GM12878 (cell line): ENCODE measurements around the gene FAM118A. TPM values are rescaled to one million over a fixed set of nuclear protein-coding genes. Genes with fewer than 3 reads are reported as not detected.

Source experiments
- ATF7 ChIP-seq: fragments of 450-650 bp; IDR thresholded peaks from 2 replicates; pipeline ENCODE4 v1.6.1; 2016; ENCODE audit warnings: low read depth, mild to moderate bottlenecking
- ESRRA ChIP-seq: IDR thresholded peaks from 2 replicates; pipeline ENCODE4 v1.6.1; 2012; ENCODE audit warnings: mild to moderate bottlenecking, low read length, improper control_type of control experiment
- MEF2A ChIP-seq: IDR thresholded peaks from 2 replicates; pipeline ENCODE4 v1.6.1; 2011; ENCODE audit warnings: low read depth, mild to moderate bottlenecking, low read length, moderate library complexity; ENCODE audit not compliant: insufficient read depth
- MEF2B ChIP-seq: fragments of 450-650 bp; IDR thresholded peaks from 2 replicates; pipeline ENCODE4 v1.6.1; 2018; ENCODE audit warnings: mild to moderate bottlenecking, moderate library complexity; ENCODE audit not compliant: partially characterized antibody, poor library complexity, severe bottlenecking
- NR2C1 ChIP-seq: fragments of 450-650 bp; IDR thresholded peaks from 2 replicates; pipeline ENCODE4 v1.6.1; 2017; ENCODE audit warnings: antibody characterized with exemption, mild to moderate bottlenecking, moderate library complexity
- POU2F2 ChIP-seq: IDR thresholded peaks from 3 replicates; pipeline ENCODE4 v1.6.1; 2011; ENCODE audit warnings: low read depth, mild to moderate bottlenecking, low read length, borderline replicate concordance
- RAD21 ChIP-seq: IDR thresholded peaks from 2 replicates; pipeline ENCODE4 v1.6.1; 2011; ENCODE audit warnings: mild to moderate bottlenecking, low read depth, low read length, moderate library complexity; ENCODE audit not compliant: insufficient read depth
- RFX5 ChIP-seq: IDR thresholded peaks from 2 replicates; pipeline ENCODE4 v1.6.1; 2011; ENCODE audit warnings: low read depth, low read length, improper control_type of control experiment
- SIN3A ChIP-seq: IDR thresholded peaks from 2 replicates; pipeline ENCODE4 v1.6.1; 2012; ENCODE audit warnings: low read depth, low read length, improper control_type of control experiment
- SMAD1 ChIP-seq: fragments of 450-650 bp; IDR thresholded peaks from 2 replicates; pipeline ENCODE4 v1.6.1; 2018; ENCODE audit warnings: mild to moderate bottlenecking, low read depth; ENCODE audit not compliant: partially characterized antibody
- SMAD5 ChIP-seq: IDR thresholded peaks from 2 replicates; pipeline ENCODE4 v1.6.1; 2016; ENCODE audit warnings: antibody characterized with exemption, low read depth
- SRF ChIP-seq, 2 experiments: IDR thresholded peaks; 2 replicates each; pipeline ENCODE4 v1.6.1; 2011; ENCODE audit warnings: low read depth in 2 of 2, low read length in 2 of 2, mild to moderate bottlenecking in 1 of 2, moderate library complexity in 1 of 2
- STAT3 ChIP-seq: IDR thresholded peaks from 2 replicates; pipeline ENCODE4 v1.6.1; 2011; ENCODE audit warnings: low read depth, low read length, improper control_type of control experiment
- ZNF274 ChIP-seq: IDR thresholded peaks from one replicate; pipeline ENCODE4 v1.8.0; 2011; ENCODE audit not compliant: insufficient read length, insufficient read depth
- polyA plus RNA-seq, 11 experiments: library from polyadenylated mRNA; depleted of rRNA in 4 of 11; unstranded in 6 of 11; stranded (reverse) in 5 of 11; fragments of >200 nt; fragmentation: Nextera tagmentation in 4 of 11; fragmentation: Illumina TruSeq in 1 of 11; extraction: Ambion mirVana in 4 of 11; extraction: Trizol in 1 of 11; gene quantifications; 1 replicate in 1 of 11; 2 replicates in 10 of 11; pipeline versions ENCODE4 v1.2.1 to v1.2.3, GENCODE V29; 2011 to 2016; ENCODE audit warnings: inconsistent platforms in 2 of 11, missing spikeins in 2 of 11, low read depth in 1 of 11
- total RNA-seq, 4 experiments: library from RNA; depleted of rRNA in 3 of 4; stranded (reverse); fragments of >200 nt in 3 of 4; fragmentation: Illumina TruSeq in 1 of 4; extraction: Trizol in 1 of 4; gene quantifications; 2 replicates each; pipeline versions ENCODE4 v1.2.1 to v1.2.3, GENCODE V29; 2013 to 2021
- TF ChIP-seq, protein P1 (sequence below): fragments of 450-650 bp; IDR thresholded peaks from 2 replicates; pipeline ENCODE4 v1.6.1; 2014; ENCODE audit warnings: mild to moderate bottlenecking
- TF ChIP-seq, protein P2 (sequence below): IDR thresholded peaks from 2 replicates; pipeline ENCODE4 v1.6.1; 2012; ENCODE audit warnings: low read depth, low read length, improper control_type of control experiment
- TF ChIP-seq, protein P3 (sequence below): fragments of 150-350 bp; IDR thresholded peaks from 2 replicates; pipeline ENCODE4 v1.6.1; 2014; ENCODE audit warnings: mild to moderate bottlenecking, low read depth, low read length
- TF ChIP-seq, protein P4 (sequence below): fragments of 450-650 bp; formaldehyde crosslinking; IDR thresholded peaks from 2 replicates; pipeline ENCODE4 v1.4.0; 2022; ENCODE audit warnings: mild to moderate bottlenecking, moderate library complexity
- TF ChIP-seq, protein P5 (sequence below): fragments of 450-650 bp; IDR thresholded peaks from 2 replicates; pipeline ENCODE4 v1.6.1; 2016; ENCODE audit warnings: mild to moderate bottlenecking, moderate library complexity, borderline replicate concordance

The FAM118A gene
- total and polyA plus RNA-seq, 10 of the 15 experiments (the other 5 are each of a cell fraction or from before 2014, with no cell fraction given): 17.4 to 332 (median 56.6) TPM

DNA sequence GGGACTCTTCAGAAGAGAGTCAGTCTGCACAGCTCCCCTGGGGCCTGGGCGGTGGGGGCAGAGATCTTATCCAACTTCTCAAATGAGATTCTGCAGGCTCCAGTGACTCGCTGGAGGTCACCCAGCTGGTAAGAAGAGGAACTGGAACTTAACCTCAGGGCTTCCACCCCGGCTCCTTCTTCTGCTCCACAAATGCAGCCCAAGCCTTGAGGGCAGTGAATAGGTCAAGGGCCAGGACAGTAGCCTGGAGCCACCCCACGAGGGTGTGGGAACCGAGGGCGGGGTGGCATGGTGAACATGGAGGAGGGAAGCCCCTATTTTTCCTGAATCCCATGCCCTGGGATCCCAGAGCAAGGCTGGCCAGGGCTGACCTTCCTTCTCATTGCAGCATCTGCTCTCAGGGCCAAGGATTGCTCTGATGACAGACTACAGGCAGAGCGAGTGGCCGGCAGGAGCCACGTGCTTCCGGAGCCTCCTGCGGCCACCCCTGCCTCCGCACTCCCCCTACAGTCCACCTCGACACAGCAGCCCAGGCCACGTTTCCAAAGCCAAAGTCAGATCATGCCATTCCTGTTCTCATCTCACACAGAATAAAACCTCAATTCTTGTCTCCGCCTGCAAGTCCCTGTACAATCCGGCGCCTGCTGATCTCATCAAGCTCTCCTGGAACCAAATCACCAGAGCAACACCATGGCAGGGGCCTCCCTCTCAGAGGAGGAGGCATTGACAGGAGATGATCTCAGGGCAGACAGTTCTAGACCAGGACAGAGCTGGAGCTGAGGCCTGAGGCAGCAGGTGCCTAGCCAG lies 46.1 kb upstream of the FAM118A start (continued):
- TF ChIP-seq, protein P1, sequence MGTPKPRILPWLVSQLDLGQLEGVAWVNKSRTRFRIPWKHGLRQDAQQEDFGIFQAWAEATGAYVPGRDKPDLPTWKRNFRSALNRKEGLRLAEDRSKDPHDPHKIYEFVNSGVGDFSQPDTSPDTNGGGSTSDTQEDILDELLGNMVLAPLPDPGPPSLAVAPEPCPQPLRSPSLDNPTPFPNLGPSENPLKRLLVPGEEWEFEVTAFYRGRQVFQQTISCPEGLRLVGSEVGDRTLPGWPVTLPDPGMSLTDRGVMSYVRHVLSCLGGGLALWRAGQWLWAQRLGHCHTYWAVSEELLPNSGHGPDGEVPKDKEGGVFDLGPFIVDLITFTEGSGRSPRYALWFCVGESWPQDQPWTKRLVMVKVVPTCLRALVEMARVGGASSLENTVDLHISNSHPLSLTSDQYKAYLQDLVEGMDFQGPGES: no peak
- TF ChIP-seq ATF7: no peak; the same call in 1 of the 2 replicates
- TF ChIP-seq, protein P2, sequence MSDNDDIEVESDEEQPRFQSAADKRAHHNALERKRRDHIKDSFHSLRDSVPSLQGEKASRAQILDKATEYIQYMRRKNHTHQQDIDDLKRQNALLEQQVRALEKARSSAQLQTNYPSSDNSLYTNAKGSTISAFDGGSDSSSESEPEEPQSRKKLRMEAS: peak; percentile 96
- TF ChIP-seq ESRRA: 0 out of 2 replicates have a peak, but pooled peaks have one; percentile 1
- TF ChIP-seq, protein P3, sequence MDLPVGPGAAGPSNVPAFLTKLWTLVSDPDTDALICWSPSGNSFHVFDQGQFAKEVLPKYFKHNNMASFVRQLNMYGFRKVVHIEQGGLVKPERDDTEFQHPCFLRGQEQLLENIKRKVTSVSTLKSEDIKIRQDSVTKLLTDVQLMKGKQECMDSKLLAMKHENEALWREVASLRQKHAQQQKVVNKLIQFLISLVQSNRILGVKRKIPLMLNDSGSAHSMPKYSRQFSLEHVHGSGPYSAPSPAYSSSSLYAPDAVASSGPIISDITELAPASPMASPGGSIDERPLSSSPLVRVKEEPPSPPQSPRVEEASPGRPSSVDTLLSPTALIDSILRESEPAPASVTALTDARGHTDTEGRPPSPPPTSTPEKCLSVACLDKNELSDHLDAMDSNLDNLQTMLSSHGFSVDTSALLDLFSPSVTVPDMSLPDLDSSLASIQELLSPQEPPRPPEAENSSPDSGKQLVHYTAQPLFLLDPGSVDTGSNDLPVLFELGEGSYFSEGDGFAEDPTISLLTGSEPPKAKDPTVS: no peak
- TF ChIP-seq, protein P4, sequence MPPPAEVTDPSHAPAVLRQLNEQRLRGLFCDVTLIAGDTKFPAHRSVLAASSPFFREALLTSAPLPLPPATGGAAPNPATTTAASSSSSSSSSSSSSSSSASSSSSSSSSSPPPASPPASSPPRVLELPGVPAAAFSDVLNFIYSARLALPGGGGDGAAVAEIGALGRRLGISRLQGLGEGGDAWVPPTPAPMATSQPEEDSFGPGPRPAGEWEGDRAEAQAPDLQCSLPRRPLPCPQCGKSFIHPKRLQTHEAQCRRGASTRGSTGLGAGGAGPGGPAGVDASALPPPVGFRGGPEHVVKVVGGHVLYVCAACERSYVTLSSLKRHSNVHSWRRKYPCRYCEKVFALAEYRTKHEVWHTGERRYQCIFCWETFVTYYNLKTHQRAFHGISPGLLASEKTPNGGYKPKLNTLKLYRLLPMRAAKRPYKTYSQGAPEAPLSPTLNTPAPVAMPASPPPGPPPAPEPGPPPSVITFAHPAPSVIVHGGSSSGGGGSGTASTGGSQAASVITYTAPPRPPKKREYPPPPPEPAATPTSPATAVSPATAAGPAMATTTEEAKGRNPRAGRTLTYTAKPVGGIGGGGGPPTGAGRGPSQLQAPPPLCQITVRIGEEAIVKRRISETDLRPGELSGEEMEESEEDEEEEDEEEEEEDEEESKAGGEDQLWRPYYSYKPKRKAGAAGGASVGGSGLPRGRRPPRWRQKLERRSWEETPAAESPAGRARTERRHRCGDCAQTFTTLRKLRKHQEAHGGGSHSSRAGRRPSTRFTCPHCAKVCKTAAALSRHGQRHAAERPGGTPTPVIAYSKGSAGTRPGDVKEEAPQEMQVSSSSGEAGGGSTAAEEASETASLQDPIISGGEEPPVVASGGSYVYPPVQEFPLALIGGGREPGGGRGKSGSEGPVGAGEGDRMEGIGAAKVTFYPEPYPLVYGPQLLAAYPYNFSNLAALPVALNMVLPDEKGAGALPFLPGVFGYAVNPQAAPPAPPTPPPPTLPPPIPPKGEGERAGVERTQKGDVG (CRISPR knock-in tag): no peak
- TF ChIP-seq STAT3: no peak
- TF ChIP-seq, protein P5, sequence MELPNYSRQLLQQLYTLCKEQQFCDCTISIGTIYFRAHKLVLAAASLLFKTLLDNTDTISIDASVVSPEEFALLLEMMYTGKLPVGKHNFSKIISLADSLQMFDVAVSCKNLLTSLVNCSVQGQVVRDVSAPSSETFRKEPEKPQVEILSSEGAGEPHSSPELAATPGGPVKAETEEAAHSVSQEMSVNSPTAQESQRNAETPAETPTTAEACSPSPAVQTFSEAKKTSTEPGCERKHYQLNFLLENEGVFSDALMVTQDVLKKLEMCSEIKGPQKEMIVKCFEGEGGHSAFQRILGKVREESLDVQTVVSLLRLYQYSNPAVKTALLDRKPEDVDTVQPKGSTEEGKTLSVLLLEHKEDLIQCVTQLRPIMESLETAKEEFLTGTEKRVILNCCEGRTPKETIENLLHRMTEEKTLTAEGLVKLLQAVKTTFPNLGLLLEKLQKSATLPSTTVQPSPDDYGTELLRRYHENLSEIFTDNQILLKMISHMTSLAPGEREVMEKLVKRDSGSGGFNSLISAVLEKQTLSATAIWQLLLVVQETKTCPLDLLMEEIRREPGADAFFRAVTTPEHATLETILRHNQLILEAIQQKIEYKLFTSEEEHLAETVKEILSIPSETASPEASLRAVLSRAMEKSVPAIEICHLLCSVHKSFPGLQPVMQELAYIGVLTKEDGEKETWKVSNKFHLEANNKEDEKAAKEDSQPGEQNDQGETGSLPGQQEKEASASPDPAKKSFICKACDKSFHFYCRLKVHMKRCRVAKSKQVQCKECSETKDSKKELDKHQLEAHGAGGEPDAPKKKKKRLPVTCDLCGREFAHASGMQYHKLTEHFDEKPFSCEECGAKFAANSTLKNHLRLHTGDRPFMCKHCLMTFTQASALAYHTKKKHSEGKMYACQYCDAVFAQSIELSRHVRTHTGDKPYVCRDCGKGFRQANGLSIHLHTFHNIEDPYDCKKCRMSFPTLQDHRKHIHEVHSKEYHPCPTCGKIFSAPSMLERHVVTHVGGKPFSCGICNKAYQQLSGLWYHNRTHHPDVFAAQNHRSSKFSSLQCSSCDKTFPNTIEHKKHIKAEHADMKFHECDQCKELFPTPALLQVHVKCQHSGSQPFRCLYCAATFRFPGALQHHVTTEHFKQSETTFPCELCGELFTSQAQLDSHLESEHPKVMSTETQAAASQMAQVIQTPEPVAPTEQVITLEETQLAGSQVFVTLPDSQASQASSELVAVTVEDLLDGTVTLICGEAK: no peak
- no peak for TF ChIP-seq RFX5
- peak; percentile 27; the same call in 1 of the 3 replicates for TF ChIP-seq POU2F2
- no peak for TF ChIP-seq SMAD1
- peak; percentile 74 for TF ChIP-seq RAD21
- TF ChIP-seq SRF (IDR thresholded peaks at IDR 0.05; ENCODE audit: low read depth in 2 of 2, low read length in 2 of 2): 0 out of 4 replicates have a peak, but pooled peaks of 1 of the 2 experiments have one; percentile 34
- 0 out of 2 replicates have a peak, but pooled peaks have one; percentile 15 for TF ChIP-seq SIN3A
- peak; percentile 71 for TF ChIP-seq NR2C1
- TF ChIP-seq MEF2B: peak; percentile 95
- TF ChIP-seq SMAD5: no peak
- no peak for TF ChIP-seq ZNF274
- TF ChIP-seq MEF2A: 0 out of 2 replicates have a peak, but pooled peaks have one; percentile 7
